ENCODE data around the gene C19orf38.

Gene C19orf38, protein sequence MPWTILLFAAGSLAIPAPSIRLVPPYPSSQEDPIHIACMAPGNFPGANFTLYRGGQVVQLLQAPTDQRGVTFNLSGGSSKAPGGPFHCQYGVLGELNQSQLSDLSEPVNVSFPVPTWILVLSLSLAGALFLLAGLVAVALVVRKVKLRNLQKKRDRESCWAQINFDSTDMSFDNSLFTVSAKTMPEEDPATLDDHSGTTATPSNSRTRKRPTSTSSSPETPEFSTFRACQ

DNA sequence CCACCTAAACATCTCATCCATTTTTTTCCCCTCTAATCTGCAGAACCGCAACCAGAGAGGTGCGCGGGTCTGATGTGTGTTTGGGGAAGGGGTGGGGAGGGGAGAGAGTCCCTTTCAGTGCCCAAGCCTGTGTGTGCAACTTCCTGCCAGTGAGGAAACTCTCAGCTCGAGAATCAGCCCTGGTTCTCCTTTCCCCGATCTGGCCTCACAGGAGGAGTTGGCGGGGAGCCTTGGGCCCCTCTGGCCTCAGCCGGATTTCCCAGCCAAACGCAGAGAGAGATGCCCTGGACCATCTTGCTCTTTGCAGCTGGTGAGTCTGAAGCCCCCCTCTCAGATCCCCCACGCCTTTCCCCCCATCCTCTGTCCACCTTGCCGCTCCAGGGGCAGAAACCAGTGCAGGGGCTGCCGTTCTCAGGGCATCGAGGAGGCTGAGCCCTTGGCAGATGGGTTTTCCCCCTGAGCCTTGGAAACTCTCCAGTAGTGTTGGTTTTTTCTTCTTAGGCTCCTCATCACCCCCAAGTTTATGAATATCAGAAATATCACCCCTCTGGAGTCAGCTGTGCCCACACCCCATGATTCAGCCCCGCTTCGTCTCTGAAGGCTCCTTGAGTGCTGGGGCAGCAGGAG is at the start of gene C19orf38:
C19orf38 (plus strand) TSS at position 186 of the 627 bp plus-strand sequence; CDS start at position 280, 94 bp downstream.
- FAIRE-seq (no peak), DNase-seq (ENCODE audit: insufficient read length, low spot score) (no peak)
- TF ChIP-seq, protein P1, sequence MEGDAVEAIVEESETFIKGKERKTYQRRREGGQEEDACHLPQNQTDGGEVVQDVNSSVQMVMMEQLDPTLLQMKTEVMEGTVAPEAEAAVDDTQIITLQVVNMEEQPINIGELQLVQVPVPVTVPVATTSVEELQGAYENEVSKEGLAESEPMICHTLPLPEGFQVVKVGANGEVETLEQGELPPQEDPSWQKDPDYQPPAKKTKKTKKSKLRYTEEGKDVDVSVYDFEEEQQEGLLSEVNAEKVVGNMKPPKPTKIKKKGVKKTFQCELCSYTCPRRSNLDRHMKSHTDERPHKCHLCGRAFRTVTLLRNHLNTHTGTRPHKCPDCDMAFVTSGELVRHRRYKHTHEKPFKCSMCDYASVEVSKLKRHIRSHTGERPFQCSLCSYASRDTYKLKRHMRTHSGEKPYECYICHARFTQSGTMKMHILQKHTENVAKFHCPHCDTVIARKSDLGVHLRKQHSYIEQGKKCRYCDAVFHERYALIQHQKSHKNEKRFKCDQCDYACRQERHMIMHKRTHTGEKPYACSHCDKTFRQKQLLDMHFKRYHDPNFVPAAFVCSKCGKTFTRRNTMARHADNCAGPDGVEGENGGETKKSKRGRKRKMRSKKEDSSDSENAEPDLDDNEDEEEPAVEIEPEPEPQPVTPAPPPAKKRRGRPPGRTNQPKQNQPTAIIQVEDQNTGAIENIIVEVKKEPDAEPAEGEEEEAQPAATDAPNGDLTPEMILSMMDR (IDR thresholded peaks at IDR 0.05; ENCODE audit: insufficient read depth, missing control alignments) = no peak

DNA sequence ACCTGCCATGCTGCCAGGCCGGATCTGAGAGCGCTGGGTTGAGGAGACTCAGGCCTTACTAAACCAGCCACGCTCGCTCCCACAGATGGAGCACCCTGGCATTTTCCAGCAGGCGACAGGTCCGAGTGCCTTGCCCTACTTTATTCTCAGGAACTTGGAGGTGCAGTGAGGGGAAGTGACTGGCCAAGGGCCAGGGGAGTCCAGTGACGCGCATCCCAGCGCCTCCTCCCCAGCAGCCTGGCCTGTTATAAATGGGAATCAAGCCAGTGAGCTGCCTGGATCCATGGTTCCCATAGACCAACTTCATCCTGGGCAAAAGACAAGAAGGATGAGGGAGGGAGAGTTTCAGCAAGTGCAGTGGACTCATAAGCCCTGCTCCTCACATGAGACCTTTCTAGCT is 47.7 kb upstream of the C19orf38 start:
- FAIRE-seq (no peak), DNase-seq (ENCODE audit: insufficient read length, low spot score) (no peak)
- TF ChIP-seq, protein P1 (IDR thresholded peaks at IDR 0.05; ENCODE audit: insufficient read depth, missing control alignments) = no peak

DNA sequence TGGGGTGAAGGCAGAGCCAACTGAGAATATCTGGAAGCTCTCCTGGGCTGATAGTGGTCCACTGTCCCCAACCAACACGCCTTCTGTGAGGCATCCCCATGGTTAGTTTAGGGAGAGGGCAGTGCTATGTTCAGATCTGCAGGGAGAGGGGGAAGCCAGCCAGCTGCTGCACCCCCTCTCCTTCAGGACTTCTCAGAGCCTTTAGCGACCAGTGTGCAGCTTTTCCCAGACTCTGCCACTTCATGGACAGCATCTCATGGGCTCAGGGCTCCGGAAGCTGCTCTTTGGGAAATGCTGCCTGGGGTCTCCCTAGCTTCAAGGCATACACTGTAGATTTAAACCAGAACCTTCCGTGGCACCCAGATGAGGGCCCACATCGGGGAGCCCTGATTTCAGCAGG is 45.7 kb upstream of the C19orf38 start:
- TF ChIP-seq, protein P1 (IDR thresholded peaks at IDR 0.05; ENCODE audit: insufficient read depth, missing control alignments) = no peak
- no peak for FAIRE-seq
- no peak for DNase-seq (ENCODE audit: insufficient read length, low spot score)

DNA sequence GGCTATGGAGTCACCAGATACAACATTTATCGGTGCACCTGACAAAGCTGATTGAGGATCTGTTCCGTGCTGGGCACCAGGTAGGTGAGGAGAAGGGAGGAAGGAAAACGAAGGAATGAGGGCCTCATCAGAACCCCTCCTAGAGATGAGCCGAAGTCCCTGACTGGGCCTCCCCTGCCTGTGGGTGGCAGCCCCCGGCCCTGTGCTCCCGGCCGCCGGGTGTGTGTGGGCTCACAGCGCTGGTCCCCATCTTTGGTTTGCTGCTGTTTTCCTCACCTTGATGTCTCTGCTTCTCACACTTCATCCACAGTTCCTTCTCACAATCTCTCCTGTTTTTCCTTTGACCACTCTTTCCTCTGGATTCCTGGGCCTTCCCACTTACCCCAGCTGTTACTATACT is 45.0 kb upstream of the C19orf38 start:
- no peak for FAIRE-seq
- TF ChIP-seq, protein P1 (IDR thresholded peaks at IDR 0.05; ENCODE audit: insufficient read depth, missing control alignments) = no peak
- no peak for DNase-seq (ENCODE audit: insufficient read length, low spot score)

DNA sequence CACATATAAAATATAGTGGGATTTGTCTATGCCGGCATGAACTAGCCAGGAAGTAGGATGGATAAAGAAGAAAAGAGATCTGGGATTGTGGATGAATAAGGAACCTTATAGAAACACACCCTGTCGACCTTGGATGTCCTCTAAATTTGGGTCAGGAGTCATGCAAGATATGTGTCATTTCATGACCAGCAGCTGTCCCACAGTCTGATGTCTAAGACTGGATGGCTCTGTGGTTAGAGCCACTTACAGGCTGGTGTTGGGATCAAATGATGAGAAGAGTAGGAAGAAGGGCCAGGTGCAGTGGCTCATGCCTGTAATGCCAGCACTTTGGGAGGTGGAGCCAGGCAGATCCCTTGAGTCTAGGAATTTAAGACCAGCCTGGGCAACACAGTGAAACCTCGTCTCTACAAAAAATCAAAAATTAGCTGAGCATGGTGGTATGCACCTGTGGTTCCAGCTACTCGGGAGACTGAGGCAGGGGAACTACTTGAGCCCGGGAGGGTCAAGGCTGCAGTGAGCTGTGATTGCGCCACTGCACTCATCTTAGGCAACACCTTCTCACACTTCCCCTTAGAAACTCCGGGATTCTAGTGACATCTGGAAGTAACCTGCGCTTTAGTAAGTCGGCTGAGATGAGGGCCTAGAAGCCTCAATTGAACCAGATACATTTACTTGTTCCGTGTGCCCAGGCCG is 43.0 kb upstream of the C19orf38 start:
- TF ChIP-seq, protein P1 (IDR thresholded peaks at IDR 0.05; ENCODE audit: insufficient read depth, missing control alignments) = no peak
- FAIRE-seq = no peak
- DNase-seq (ENCODE audit: insufficient read length, low spot score) = no peak

DNA sequence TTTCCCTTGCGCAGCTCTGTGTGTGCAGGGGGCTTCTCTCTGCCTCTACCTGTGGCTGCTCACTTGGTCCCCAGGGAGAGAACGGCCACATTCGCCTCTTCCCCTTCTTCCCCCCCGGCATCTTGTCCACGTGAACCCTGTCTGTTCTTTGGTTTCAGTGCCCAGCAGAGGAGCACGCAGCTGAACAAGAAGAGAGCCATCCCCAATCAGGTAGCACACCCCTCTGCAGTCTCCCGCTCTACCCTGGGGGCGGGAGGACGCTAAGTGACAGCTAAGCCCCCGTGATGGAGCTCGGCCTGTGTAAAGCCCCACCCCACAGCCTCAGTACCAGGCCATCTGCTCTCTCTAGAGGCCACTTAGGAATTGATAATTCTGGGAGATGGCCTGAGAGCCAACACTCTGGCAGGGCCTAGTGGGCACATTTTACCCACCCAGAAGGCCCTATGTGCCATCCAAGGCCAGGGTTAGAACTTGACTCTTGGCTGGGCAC is 42.4 kb upstream of the C19orf38 start:
- peak; percentile 55 for DNase-seq (ENCODE audit: insufficient read length, low spot score)
- TF ChIP-seq, protein P1 (IDR thresholded peaks at IDR 0.05; ENCODE audit: insufficient read depth, missing control alignments) = no peak

More for the DNA sequence above, 42.4 kb upstream of the C19orf38 start:
- FAIRE-seq = no peak
